Measurements from ENCODE around the gene SLX1B.
"Not testable (repeated sequence)": the region's sequence is repeated elsewhere in the genome, so short reads cannot be mapped to it uniquely, and the experiment has no call there.

The SLX1B gene

DNA sequence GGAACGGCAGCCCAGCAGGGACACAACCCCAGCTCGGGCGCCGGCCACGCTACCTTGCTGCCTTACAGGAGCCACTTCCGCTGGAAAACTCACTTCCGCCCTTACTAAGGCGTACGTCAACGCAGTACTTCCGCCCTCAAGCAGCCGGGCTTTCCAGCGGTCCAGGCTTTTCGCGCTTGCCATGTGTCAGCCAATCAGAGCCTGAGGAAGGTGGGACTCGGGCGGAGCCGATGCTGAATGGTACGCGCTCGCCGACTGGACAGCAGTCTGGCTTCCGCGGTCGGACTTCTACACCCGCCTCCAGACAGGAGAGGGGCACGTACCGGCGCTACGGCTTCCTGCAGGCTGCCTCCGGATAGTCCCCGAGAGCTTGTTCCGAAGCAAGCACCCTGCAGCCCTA is at the start of gene SLX1B, which contains the start of gene BOLA2:
Gene SLX1B, plus strand, starts transcription at position 265 of the 400 bp plus-strand sequence.
Gene BOLA2, minus strand, starts transcription at position 83 of the 400 bp plus-strand sequence. CDS start 98 bp downstream, outside the sequence.
- not testable (repeated sequence) for DNase-seq (ENCODE audit: extremely low spot score, insufficient read length, low read depth)
- peak; percentile 100 for FAIRE-seq

DNA sequence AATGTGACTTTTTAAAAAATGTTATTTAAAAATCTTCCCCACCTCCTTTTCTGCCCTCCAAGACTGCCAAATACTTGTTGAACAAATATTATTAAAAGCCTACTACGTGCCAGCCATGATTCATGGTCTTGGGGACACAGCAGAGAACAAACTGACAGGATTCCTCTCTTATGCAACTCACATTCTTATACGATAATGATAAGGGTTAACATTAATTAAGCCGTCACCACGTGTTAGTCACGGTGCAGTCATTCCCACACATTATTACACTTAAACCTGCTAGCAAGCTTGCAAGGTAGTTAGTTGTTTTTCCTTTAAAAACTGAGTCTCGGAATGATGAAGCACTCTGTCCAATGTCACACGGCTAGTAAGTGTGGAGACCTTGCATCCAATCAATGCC is 49.1 kb upstream of the SLX1B start:
- FAIRE-seq; DNase-seq (ENCODE audit: extremely low spot score, insufficient read length, low read depth): not testable (repeated sequence)

DNA sequence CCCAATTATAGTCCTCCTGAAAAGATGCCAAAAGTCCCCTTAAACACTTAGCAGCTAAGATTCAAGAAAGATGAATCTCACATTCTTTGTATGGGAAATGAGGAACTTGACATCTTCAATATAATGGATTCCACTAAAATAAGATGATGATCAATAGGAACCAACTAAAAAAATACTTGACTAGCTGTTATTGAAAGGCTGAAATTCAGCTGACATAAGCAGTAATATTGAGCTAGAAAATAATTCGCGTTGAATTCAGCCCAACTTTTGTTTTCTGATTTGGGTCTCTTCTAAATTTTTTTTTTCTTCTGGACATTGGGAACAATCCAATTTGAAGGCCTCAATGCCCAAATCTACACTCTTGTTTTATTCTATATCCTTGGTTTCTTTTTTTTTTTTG is 30.7 kb upstream of the SLX1B start:
- FAIRE-seq; DNase-seq (ENCODE audit: extremely low spot score, insufficient read length, low read depth): not testable (repeated sequence)

DNA sequence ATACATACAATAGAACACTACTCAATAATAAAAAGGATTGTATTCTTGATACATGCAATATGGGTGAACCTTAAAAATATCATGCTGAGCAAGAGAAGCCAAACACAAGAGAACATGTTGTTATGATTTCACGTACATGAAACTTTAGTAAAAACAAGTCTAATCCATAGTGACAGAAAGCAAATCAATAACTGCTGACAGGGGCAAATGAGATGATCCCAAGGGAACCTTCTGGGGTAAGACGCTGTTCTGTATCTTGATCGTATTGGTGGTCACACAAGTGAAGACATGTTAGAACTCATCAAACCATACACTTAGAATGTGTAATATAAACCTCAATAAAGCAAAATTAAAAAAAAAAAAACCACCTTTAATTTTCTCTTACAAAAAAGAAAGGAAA is 28.9 kb upstream of the SLX1B start:
- DNase-seq (ENCODE audit: extremely low spot score, insufficient read length, low read depth); FAIRE-seq: not testable (repeated sequence)

DNA sequence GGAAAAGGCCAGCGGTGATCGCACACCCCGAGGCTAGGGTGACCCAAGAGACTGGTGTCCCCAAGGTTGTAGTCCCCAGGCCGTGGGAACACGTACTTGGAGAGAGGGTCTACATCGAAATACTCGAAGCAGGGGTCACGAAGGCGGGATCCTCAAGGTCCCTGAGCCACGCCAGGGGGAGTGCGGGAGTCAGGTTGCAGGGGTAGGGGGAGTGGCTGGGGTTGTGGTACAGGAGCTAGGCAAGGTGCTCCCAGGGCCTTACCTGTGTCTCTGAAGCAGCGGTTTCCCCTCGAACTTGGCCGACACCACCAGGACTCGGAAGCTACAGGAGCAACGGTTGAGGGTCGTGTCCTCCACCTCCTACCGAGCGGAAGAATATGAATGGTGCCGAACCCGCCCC is 579 bp upstream of the SLX1B start:
- not testable (repeated sequence) for DNase-seq (ENCODE audit: extremely low spot score, insufficient read length, low read depth); FAIRE-seq

DNA sequence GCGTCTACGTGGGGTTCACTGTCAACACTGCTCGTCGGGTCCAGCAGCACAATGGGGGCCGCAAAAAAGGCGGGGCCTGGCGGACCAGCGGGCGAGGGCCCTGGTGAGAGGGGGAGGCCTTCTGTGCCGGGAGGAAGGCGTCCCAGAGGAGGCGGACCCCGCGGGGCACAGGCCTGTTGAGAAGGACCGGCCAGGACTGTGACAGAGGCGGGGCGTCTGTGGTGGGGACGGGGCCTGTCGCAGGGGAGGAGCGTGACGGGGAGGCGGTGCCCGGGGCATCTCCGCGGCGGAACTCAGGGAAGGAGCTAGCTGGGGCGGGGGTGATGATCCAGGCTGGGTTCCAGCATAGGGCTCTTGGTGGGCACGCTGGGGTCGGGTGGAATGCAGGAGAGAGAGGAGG is 495 bp downstream of the SLX1B start:
- DNase-seq (ENCODE audit: extremely low spot score, insufficient read length, low read depth) = not testable (repeated sequence)
- FAIRE-seq = peak; percentile 88

DNA sequence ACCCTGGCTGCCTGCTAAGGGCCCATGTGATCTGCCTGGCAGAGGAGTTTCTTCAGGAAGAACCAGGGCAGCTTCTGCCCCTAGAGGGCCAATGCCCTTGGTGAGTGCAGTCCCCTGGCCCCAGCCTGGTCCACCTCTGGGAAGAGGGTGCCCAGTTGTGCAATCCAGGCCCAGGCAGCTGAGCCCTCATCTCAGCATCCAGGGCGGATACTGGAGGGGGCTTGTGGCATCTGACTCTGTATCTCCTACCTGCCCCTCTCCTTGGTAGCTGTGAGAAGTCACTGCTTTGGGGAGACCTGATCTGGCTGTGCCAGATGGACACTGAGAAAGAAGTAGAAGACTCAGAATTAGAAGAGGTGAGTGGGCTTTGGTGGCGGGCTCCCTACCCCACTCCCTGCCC is 3.3 kb downstream of the SLX1B start:
- not testable (repeated sequence) for DNase-seq (ENCODE audit: extremely low spot score, insufficient read length, low read depth); FAIRE-seq

DNA sequence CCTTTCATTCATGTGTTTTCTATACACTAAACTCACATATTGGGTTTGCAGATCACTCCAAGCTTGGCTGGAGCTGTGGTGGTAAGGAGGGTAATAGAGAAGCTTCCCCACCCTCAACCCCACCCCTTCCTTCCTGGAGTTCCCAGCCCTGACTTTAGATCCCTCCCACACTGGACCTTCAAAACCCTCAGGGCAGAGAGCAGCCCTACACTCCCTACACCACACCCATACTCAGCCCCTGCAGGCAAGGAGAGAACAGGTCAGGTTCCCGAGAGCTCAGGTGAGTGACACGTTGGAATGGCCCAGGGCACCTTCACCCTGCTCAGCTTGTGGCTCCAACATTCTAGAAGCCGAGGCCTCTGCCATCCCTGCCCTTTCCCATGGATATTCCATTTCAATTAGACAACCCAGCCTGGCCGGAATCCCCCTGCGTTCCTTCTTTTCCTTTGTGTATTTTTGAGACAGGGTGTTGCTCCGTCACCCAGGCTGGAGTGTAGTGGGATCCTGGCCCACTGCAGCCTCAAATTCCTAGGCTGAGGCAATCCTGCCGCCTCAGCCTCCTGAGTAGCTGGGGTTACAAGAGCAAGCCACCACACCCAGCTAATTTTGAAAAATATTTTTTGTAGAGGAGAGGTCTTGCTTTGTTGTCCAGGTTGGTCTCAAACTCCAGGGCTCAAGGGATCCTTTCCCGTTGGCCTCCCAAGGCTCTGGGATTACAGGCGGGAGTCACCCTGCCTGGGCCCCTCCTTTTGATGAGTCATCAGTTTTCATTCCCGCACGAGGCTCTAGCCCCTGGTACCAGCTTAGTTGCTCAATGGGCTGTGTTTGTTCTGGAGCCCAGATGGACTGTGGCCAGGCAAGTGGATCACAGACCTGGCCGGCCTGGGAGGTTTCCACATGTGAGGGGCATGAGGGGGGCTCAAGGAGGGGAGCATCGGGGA is 5.6 kb downstream of the SLX1B start, which contains the start of gene SULT1A4:
Gene SULT1A4, plus strand, starts transcription at position 208 of the 941 bp plus-strand sequence. CDS start 1,473 bp downstream, outside the sequence.
- not testable (repeated sequence) for DNase-seq (ENCODE audit: extremely low spot score, insufficient read length, low read depth); FAIRE-seq

DNA sequence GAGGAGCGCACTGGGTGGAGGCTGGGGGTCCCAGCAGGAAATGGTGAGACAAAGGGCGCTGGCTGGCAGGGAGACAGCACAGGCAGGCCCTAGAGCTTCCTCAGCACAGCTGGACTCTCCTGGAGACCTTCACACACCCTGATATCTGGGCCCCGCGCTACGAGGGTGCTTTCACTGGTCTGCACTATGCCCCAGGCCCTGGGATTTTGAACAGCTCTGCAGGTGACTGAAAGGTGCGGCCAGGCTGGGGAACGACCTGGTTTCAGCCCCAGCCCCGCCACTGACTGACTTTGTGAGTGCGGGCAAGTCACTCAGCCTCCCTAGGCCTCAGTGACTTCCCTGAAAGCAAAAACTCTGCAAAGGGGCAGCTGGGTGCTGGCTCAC is 6.3 kb downstream of the SLX1B start:
- not testable (repeated sequence) for DNase-seq (ENCODE audit: extremely low spot score, insufficient read length, low read depth); FAIRE-seq

DNA sequence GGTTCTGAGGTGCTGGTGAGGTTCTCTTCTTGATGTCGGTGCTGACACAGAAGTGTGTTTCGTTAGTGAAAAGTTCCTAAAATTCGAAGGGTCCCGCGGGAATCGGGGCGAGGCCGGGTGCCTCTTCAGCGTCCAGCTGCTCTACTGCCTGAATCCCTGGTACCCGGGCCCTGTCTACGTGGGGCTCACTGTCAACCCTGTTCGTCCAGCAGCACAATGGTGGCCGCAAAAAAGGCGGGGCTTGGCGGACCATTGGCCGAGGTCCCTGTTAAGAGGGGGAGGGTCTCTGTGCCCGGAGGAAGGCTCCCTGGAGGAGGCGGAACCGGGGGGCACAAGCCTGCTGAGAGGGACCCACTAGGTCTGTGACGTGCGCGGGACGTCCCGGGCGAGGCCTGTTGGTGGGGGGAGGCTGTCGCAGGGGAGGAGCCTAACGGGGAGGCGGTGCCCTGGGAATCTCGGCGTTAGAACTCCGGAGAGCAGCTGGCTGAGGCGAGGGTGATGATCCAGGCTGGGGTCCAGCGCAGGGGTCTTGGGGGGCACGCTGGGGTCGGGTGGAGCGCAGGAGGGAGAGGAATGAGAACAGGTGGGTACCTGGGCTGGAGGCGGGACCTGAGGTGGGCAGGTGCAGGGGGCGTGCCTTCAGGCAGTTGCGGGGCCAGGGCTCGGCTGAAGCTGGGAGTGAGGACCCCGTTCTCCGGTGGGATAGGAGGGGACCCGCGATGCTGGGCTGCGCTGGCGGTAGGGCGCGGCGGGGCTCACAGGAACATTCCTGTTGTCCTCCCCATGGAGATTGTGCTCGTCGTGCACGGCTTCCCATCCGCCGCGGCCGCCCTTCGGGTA is 11.9 kb downstream of the SLX1B start:
- FAIRE-seq; DNase-seq (ENCODE audit: extremely low spot score, insufficient read length, low read depth): not testable (repeated sequence)

DNA sequence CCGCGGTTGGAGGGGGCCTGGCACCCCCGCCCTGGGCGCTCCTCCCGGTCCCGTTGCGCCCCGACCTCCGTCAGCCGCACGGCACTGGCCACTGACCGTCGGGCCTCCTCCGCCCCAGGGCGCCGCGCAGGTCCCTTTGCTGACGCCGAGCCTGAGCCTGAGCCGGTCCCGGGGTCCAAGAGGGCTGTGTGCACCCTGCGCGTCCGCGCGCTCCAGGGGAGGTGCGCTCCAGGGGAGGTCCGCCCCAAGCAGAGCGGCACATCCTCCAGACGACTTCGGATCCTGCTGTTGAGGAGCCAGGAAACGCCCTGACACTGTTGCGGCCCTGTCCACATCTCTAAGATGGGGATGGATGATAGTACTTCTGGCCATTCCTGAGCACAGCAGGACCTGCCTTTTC is 12.6 kb downstream of the SLX1B start:
- not testable (repeated sequence) for DNase-seq (ENCODE audit: extremely low spot score, insufficient read length, low read depth); FAIRE-seq

DNA sequence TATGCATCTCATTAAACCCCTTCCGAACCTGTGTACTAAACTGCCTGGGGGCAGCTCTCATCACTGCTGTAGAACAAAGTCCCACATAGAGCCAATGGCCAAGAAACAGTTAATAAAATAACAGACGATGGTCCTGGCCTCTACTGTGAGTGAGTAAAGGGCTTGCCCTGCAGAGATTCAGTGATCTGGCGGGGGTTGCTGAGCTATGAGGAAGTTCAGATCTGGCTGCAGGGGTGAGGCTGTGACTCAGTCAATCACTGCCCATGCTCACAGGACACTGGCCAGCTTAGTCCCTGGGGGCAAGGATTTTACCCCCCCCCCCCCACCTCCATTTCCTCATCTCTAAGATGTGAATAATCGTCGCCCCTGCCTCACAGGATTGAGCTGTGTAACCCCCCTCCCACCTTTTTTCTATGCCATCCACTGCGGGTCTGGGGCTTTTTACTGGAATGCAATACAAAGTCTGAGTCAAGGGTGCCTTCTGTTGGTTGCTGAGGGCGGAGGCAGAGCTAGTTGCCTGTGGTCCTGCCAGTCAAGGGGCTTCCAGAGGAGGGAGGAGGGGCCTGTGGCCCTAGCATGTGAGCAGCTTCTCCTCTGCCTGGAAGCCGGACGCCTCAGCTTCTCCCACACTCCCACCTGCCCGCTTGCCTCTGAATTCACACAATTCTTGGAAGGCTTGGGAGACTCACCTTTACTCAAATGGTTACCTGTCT is 13.5 kb downstream of the SLX1B start:
- FAIRE-seq; DNase-seq (ENCODE audit: extremely low spot score, insufficient read length, low read depth): not testable (repeated sequence)

DNA sequence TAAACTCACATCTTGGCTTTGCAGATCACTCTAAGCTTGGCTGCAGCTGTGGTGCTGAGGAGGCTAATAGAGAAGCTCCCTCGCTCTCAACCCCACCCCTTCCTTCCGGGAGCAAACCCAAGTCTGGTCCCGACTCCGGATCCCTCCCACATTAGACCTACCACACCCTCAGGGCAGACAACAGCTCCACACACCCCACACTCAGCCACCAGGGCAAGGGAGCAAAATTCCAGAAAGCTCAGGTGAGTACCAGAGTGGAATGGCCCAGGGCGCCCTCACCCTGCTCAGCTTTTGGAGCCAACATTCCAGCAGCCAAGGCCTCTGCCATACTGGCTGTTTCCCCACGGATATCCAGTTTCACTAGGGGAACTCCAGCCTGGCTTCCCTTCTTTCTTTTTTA is 15.3 kb downstream of the SLX1B start:
- DNase-seq (ENCODE audit: extremely low spot score, insufficient read length, low read depth) = not testable (repeated sequence)
- FAIRE-seq = peak; percentile 21

DNA sequence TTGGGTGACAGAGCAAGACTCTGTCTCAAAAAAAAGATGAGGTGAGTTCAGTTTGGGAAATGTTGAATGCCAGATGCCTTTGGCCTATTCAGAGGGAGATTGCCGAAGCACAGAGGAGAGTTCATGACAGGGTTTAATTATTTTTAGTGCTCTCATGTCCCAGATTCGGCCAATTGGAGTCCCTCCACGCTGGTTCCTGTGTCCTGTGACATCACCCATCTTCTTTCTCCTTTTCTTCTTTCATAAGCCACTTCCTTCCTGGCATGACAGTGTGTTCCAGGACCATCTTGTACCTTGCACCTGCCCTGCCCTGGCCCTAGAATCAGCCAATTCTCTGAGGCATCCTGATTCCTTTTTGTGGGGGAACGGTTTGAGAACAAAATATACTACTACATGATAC is 17.7 kb downstream of the SLX1B start:
- not testable (repeated sequence) for FAIRE-seq; DNase-seq (ENCODE audit: extremely low spot score, insufficient read length, low read depth)

DNA sequence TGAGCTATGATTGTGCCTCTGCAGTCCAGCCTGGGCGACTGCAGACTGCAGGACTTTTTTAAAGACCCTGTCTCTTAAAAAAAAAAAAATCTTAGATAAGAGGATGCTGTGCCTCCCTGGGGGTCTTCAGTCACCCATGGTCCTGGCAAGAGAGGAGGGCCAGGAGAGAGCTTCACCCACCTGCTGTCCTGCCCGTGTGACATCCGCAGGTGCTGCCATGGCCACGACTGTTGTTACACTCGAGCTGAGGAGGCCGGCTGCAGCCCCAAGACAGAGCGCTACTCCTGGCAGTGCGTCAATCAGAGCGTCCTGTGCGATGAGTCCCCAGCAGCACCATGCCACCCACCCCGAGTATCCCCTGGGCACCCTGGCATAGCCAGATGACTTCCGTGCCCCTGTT is 27.9 kb downstream of the SLX1B start:
- not testable (repeated sequence) for DNase-seq (ENCODE audit: extremely low spot score, insufficient read length, low read depth); FAIRE-seq

DNA sequence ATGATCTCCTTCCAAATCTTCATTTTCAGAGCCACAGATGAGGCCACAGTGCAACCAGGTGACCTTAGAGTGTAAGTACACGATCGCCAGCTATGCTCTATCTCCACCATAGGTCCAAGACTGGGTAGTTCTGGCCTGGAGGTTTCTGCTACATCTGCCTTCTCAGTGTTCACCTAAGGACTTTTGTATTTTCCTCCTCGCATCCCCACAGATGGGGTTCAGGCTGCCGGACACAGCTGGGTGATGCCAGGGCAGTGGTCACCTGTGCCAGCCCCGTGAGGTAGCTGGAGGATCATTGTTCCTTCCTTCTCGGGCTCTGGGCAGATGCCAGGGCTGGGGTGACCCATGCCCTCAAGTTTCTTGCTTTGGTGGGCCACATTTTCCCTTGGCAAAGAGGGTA is 52.0 kb downstream of the SLX1B start, which contains the start of gene NPIPB12:
Gene NPIPB12, minus strand, starts transcription at position 101 of the 400 bp plus-strand sequence.
- not testable (repeated sequence) for DNase-seq (ENCODE audit: extremely low spot score, insufficient read length, low read depth); FAIRE-seq

All from GM18507 (cell line).